SHP77 treated with DMSO at 0.1 percent for 48 hours (cell line): Measurements from ENCODE around the gene MPV17.
"Not testable (repeated sequence)": the region's sequence is repeated elsewhere in the genome, so short reads cannot be mapped to it uniquely, and the experiment has no call there.

Source experiments
- DNase-seq: peaks from one replicate; lab custom pipeline; 2025; lab: John Stamatoyannopoulos, UW

Gene MPV17

GRCh38 chr2:27323596-27324285 lies 844 bp upstream of the MPV17 start:
- no peak for DNase-seq

- no peak for DNase-seq
Observed at GRCh38 chr2:27322301-27322765, 564 bp downstream of the MPV17 start.

GRCh38 chr2:27320958-27321543 lies 1.8 kb downstream of the MPV17 start:
- peak; percentile 65 for DNase-seq

GRCh38 chr2:27319839-27320238 lies 3.1 kb downstream of the MPV17 start:
- not testable (repeated sequence) for DNase-seq

- DNase-seq: peak; percentile 83
Observed at GRCh38 chr2:27316655-27317412, 6.1 kb downstream of the MPV17 start.

- no peak for DNase-seq
Observed at GRCh38 chr2:27315122-27315521, 7.8 kb downstream of the MPV17 start.

- DNase-seq: no peak
Observed at GRCh38 chr2:27314709-27315108, 8.2 kb downstream of the MPV17 start.

- DNase-seq: no peak
Observed at GRCh38 chr2:27313882-27314645, 8.8 kb downstream of the MPV17 start.

GRCh38 chr2:27312152-27312551 lies 10.7 kb downstream of the MPV17 start:
- DNase-seq: no peak

- DNase-seq: no peak
Observed at GRCh38 chr2:27309651-27310050, 13.2 kb downstream of the MPV17 start.

- no peak for DNase-seq
Observed at GRCh38 chr2:27308359-27308881, 14.5 kb downstream of the MPV17 start, which contains the start of gene UCN. UCN (minus strand) TSS chr2:27308445; CDS start chr2:27307895, 550 bp downstream.

GRCh38 chr2:27307545-27308358 lies 15.1 kb downstream of the MPV17 start:
- DNase-seq: no peak

GRCh38 chr2:27307287-27307544 lies 15.7 kb downstream of the MPV17 start:
- DNase-seq: no peak

GRCh38 chr2:27306573-27307286 lies 16.2 kb downstream of the MPV17 start:
- no peak for DNase-seq

GRCh38 chr2:27306136-27306535 lies 16.8 kb downstream of the MPV17 start:
- DNase-seq: no peak

GRCh38 chr2:27305516-27305915 lies 17.4 kb downstream of the MPV17 start:
- DNase-seq: no peak

- no peak for DNase-seq
Observed at GRCh38 chr2:27304488-27305240, 18.2 kb downstream of the MPV17 start.

GRCh38 chr2:27303093-27304025 lies 19.5 kb downstream of the MPV17 start:
- peak; percentile 30 for DNase-seq

GRCh38 chr2:27300606-27301005 lies 22.3 kb downstream of the MPV17 start:
- not testable (repeated sequence) for DNase-seq
